Endothelial cell of umbilical vein (primary cell): Measurements from ENCODE around the gene ZNF311.

Source experiments
- CTCF ChIP-seq, 2 donors: IDR thresholded peaks; 1 replicate in 1 of 2; 2 replicates in 1 of 2; pipeline ENCODE4 v1.5.1; 2011; ENCODE audit warnings: low read length in 2 of 2, mild to moderate bottlenecking in 2 of 2, moderate library complexity in 2 of 2, control low read depth in 1 of 2, inconsistent platforms in 1 of 2, low read depth in 1 of 2; ENCODE audit not compliant: insufficient read depth in 1 of 2; ENCODE audit errors: extremely low read depth in 1 of 2
- EZH2 ChIP-seq: IDR thresholded peaks from 2 replicates; pipeline ENCODE4 v1.6.1; 2012; ENCODE audit warnings: borderline replicate concordance, low read depth, mild to moderate bottlenecking, moderate library complexity, low read length, inconsistent platforms; ENCODE audit not compliant: severe bottlenecking
- GATA2 ChIP-seq: IDR thresholded peaks from 2 replicates; pipeline ENCODE4 v1.7.0; 2011; ENCODE audit warnings: low read depth, mild to moderate bottlenecking, moderate library complexity, mixed read lengths, low read length; ENCODE audit not compliant: insufficient read length, insufficient read depth
- JUN ChIP-seq: IDR thresholded peaks from 2 replicates; pipeline ENCODE4 v1.6.1; 2011; ENCODE audit warnings: borderline replicate concordance, low read depth; ENCODE audit not compliant: insufficient read length, insufficient read depth
- POLR2A ChIP-seq: IDR thresholded peaks from 2 replicates; pipeline ENCODE4 v1.6.1; 2012; ENCODE audit warnings: low read depth, mild to moderate bottlenecking, control low read depth, low read length
- POLR2AphosphoS5 ChIP-seq: IDR thresholded peaks from 2 replicates; pipeline ENCODE4 v1.6.1; 2012; ENCODE audit warnings: low read depth, mild to moderate bottlenecking, control low read depth, low read length, moderate library complexity; ENCODE audit not compliant: insufficient read depth

- TF ChIP-seq CTCF (IDR thresholded peaks at IDR 0.05; ENCODE audit: extremely low read depth in 1 of 2, insufficient read depth in 1 of 2, low read depth in 1 of 2, low read length in 2 of 2): no peak
- no peak for TF ChIP-seq POLR2A
- TF ChIP-seq POLR2AphosphoS5: no peak
- no peak for TF ChIP-seq EZH2
- TF ChIP-seq JUN: peak; percentile 33
- peak; percentile 12 for TF ChIP-seq GATA2
Observed at GRCh38 chr6:28947831-28948270, 57.3 kb downstream of the ZNF311 start.
